Hepatocyte (in vitro differentiated cells): Measurements from ENCODE around the gene SGTA. TPM values are rescaled to one million over a fixed set of nuclear protein-coding genes. Genes with fewer than 3 reads are reported as not detected.

Experiments
- DNase-seq: peaks from one replicate; pipeline ENCODE4 v3.0.0-alpha.2; 2016; ENCODE audit warnings: low spot score
- H2AFZ ChIP-seq: fragments of 200-600 bp; sonication (generic); 2 replicates; pipeline ENCODE4 v1.6.0; 2016; ENCODE audit warnings: antibody characterized with exemption, mild to moderate bottlenecking
- H3K27ac ChIP-seq: fragments of 200-600 bp; sonication (generic); 2 replicates; pipeline ENCODE4 v1.5.1; 2016; ENCODE audit warnings: mild to moderate bottlenecking
- H3K27me3 ChIP-seq: fragments of 200-600 bp; sonication (generic); 2 replicates; pipeline ENCODE4 v1.6.1; 2016
- H3K36me3 ChIP-seq: fragments of 200-600 bp; sonication (generic); replicated peaks from 2 replicates; pipeline ENCODE4 v1.5.1; 2016; ENCODE audit warnings: low read depth; ENCODE audit not compliant: insufficient read depth
- H3K4me1 ChIP-seq: fragments of 200-600 bp; sonication (generic); 2 replicates; pipeline ENCODE4 v1.5.1; 2016; ENCODE audit warnings: mild to moderate bottlenecking, moderate library complexity; ENCODE audit not compliant: insufficient read depth
- H3K4me2 ChIP-seq: fragments of 200-600 bp; sonication (generic); 2 replicates; pipeline ENCODE4 v1.6.0; 2016
- H3K4me3 ChIP-seq: fragments of 200-600 bp; sonication (generic); 2 replicates; pipeline ENCODE4 v1.5.1; 2016; ENCODE audit warnings: mild to moderate bottlenecking
- H3K79me2 ChIP-seq: fragments of 200-600 bp; sonication (generic); 2 replicates; pipeline ENCODE4 v1.6.0; 2017; ENCODE audit warnings: mild to moderate bottlenecking
- H3K9me2 ChIP-seq: fragments of 200-600 bp; sonication (generic); replicated peaks from 2 replicates; pipeline ENCODE4 v1.6.0; 2017; ENCODE audit warnings: mild to moderate bottlenecking; ENCODE audit not compliant: insufficient read depth
- H3K9me3 ChIP-seq: fragments of 200-600 bp; sonication (generic); 2 replicates; pipeline ENCODE4 v1.5.1; 2016; ENCODE audit warnings: low read depth, mild to moderate bottlenecking
- H4K20me1 ChIP-seq: fragments of 200-600 bp; sonication (generic); 2 replicates; pipeline ENCODE4 v1.6.0; 2016; ENCODE audit warnings: mild to moderate bottlenecking; ENCODE audit not compliant: insufficient read depth, poor library complexity, severe bottlenecking
- CTCF ChIP-seq: fragments of 200-600 bp; sonication (generic); IDR thresholded peaks from 2 replicates; pipeline ENCODE4 v1.5.1; 2016; ENCODE audit warnings: antibody characterized with exemption, mild to moderate bottlenecking; ENCODE audit not compliant: poor library complexity
- EZH2 ChIP-seq: fragments of 200-600 bp; sonication (generic); IDR thresholded peaks from 2 replicates; pipeline ENCODE4 v1.6.1; 2016; ENCODE audit warnings: antibody characterized with exemption, mild to moderate bottlenecking, borderline replicate concordance
- EZH2phosphoT487 ChIP-seq: fragments of 200-600 bp; sonication (generic); IDR thresholded peaks from one replicate; pipeline ENCODE4 v1.6.1; 2018; ENCODE audit warnings: antibody characterized with exemption, mild to moderate bottlenecking, low read depth, moderate library complexity; ENCODE audit not compliant: unreplicated experiment, severe bottlenecking
- WGBS: methylation state at CpG from one replicate; pipeline ENCODE4 v1.1.6; 2016; ENCODE audit warnings: low lambda C conversion rate; ENCODE audit errors: missing lambda C conversion rate; 5-methylcytosine and 5-hydroxymethylcytosine counted together
- polyA plus RNA-seq: library from polyadenylated mRNA; unstranded; fragments of >200 nt; fragmentation: Nextera tagmentation; extraction: Ambion mirVana; gene quantifications from 2 replicates; pipeline ENCODE4 v1.2.1, GENCODE V29; 2016
- total RNA-seq: library from RNA; depleted of rRNA; stranded (reverse); fragments of >200 nt; gene quantifications from 2 replicates; pipeline ENCODE4 v1.2.3, GENCODE V29; 2014

Gene SGTA
- total and polyA plus RNA-seq, 2 experiments from 2014 or later = 37.4 to 62.8 TPM

DNA sequence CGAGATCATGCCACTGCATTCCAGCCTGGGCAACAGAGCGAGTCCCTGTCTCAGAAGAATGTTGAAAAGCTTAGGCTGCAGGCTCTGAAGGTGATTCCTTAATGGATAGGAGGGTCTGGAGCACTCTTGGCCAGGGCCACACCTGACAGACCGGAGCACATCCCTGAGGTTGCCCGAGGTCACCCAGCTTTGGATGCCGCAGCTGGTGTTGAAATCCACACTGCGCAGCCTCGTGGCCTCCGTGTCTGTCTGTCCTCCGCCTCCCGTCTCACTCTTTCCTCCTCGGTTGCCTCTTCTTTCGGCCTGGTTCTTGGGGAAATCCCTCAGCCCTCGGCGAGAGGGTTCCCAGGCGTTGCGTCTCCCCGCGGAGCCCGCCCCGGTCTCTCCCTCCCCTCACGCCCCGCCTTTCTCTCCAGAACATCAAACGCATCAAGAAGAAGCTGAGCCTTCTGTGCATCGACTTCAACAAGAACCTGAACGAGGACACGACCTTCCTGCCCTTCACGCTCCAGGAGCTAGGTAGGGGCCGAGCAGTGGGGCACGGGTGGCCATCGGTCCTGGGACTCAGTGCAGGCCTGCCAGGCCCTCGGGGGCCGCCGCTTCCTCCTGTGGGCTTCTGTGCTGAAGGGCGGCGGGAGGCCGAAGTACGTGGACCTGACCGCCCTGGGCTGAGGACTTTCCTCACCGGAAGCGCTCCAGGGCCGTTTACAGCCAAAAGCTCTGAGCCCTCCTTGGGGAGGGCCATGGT lies 16.4 kb upstream of the SGTA start:
- H2AFZ ChIP-seq = no peak overlapping the region
- TF ChIP-seq EZH2phosphoT487 (no peak), EZH2 (no peak), CTCF (no peak)
- H3K27me3 ChIP-seq = no peaks in the 10 kb centered on the region
- H3K27ac ChIP-seq = no peak overlapping the region
- no peaks in the 10 kb centered on the region for H3K9me2 ChIP-seq
- H3K4me2 ChIP-seq = no peak overlapping the region
- H3K4me1 ChIP-seq = no peaks in the 10 kb centered on the region
- no peaks in the 10 kb centered on the region for H3K36me3 ChIP-seq
- no peaks in the 10 kb centered on the region for H4K20me1 ChIP-seq
- 97% methylated on average over 36 of the region's 41 CpGs for WGBS
- H3K9me3 ChIP-seq = no peaks in the 10 kb centered on the region
- no peak for DNase-seq
- H3K4me3 ChIP-seq = no peak overlapping the region
- H3K79me2 ChIP-seq = no peaks in the 10 kb centered on the region

DNA sequence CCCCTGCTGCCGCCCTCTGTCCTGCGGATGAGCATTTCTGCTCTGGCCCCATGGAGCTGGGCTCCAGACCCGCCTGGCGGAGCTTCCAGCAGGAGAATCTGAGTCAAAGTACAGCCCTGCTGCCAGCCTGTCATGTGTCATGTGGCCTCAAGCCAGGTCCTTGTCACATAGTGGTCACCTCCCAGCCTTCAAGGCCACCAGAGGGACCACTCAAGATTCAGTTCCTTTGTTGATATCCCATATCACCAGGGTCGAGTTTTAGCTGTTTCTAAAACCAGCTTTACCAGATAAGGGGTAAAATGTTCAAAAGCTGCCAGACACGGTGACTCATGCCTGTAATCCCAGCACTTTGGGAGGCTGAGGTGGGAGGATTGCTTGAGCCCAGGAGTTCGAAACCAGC lies 15.7 kb upstream of the SGTA start:
- H3K9me3 ChIP-seq = no peaks in the 10 kb centered on the region
- H2AFZ ChIP-seq = no peak overlapping the region
- no peaks in the 10 kb centered on the region for H4K20me1 ChIP-seq
- no peaks in the 10 kb centered on the region for H3K4me1 ChIP-seq
- no peak overlapping the region for H3K4me3 ChIP-seq
- no peak for TF ChIP-seq EZH2phosphoT487
- TF ChIP-seq CTCF = no peak
- no peak for DNase-seq
- WGBS = 87% methylated on average over 7 of the region's 7 CpGs
- no peaks in the 10 kb centered on the region for H3K9me2 ChIP-seq
- no peaks in the 10 kb centered on the region for H3K27me3 ChIP-seq
- no peak overlapping the region for H3K27ac ChIP-seq
- H3K4me2 ChIP-seq = no peak overlapping the region
- H3K79me2 ChIP-seq = no peaks in the 10 kb centered on the region
- no peaks in the 10 kb centered on the region for H3K36me3 ChIP-seq

DNA sequence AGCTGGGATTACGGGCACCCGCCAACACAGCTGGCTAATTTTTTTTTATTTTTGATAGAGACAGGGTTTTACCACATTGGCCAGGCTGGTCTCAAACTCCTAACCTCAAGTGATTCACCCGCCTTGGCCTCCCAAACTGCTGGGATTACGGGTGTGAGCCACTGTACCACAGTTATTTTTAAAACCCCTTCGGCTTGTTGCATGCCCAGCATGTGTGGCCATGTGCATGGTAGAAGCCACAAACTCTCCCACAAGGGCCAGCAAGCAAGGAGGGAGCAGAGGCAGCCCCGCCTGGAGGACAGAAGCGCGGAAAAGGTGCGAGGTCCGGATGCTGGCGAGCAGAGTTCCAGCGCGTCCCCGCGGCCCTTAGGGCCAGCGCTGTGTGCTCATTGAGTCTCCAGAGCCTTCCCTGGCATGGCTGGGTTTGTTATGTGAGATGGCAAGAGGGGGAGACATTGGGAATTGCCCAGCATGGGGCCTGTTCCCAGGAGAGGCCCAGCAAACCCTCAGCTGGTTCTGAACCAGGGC lies 15.1 kb upstream of the SGTA start:
- 98% methylated on average over 16 of the region's 16 CpGs for WGBS
- H3K27ac ChIP-seq = no peak overlapping the region
- H3K9me2 ChIP-seq = no peaks in the 10 kb centered on the region
- no peak for TF ChIP-seq CTCF
- no peak for TF ChIP-seq EZH2
- no peak for TF ChIP-seq EZH2phosphoT487
- no peak for DNase-seq
- no peak overlapping the region for H3K4me3 ChIP-seq
- H2AFZ ChIP-seq = no peak overlapping the region
- H4K20me1 ChIP-seq = no peaks in the 10 kb centered on the region
- H3K9me3 ChIP-seq = no peaks in the 10 kb centered on the region
- no peak overlapping the region for H3K4me2 ChIP-seq
- H3K4me1 ChIP-seq = no peaks in the 10 kb centered on the region
- no peaks in the 10 kb centered on the region for H3K79me2 ChIP-seq
- no peaks in the 10 kb centered on the region for H3K36me3 ChIP-seq
- H3K27me3 ChIP-seq = no peaks in the 10 kb centered on the region
